GM21619 (cell line): ENCODE data around the gene TBC1D21.

Experiments
- ATAC-seq: cut with Tn5 transposase; IDR thresholded peaks from one replicate; pipeline ENCODE4 v1.9.1; 2021; ENCODE audit not compliant: unreplicated experiment

TBC1D21 gene

GRCh38 chr15:73888224-73889041 is 15.1 kb downstream of the TBC1D21 start:
- ATAC-seq = no peak

DNA sequence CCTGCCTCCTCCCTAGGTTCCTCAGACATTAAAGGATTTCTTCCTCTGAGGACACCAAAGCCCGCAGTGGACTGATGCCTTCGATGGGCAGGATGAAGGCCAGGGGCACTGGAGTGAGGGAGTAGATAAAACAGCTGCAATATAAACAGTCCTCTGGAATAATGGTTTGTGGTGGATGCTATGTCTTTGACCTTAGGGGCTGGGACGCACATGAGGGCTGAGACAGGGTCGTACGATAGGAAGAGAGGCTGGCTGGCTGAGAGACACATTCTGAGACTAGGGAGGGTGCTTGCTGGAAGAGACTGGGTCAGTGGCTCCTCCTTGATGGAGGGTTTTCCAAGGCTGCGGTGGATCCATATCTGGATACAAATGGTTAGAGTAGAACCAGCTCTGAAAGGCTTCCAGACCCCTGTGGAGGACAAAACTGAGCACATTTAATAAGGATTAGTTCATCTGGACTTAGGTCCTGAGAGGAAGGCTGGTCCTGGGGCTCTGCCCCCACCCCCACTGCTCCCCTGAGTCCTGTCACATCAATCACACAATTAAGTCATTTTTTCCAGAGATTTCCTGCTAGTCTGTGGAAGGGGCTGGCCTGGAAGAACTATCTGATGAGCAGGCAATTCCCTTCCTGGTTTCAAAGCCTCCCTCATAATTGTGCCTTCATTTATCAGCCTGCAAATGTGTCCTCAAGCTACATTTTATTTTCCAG is 15.8 kb downstream of the TBC1D21 start:
- ATAC-seq = no peak

- ATAC-seq = no peak
Observed at GRCh38 chr15:73889762-73890124, 16.4 kb downstream of the TBC1D21 start.

- ATAC-seq = no peak
Observed at GRCh38 chr15:73891328-73892315, 18.3 kb downstream of the TBC1D21 start.

DNA sequence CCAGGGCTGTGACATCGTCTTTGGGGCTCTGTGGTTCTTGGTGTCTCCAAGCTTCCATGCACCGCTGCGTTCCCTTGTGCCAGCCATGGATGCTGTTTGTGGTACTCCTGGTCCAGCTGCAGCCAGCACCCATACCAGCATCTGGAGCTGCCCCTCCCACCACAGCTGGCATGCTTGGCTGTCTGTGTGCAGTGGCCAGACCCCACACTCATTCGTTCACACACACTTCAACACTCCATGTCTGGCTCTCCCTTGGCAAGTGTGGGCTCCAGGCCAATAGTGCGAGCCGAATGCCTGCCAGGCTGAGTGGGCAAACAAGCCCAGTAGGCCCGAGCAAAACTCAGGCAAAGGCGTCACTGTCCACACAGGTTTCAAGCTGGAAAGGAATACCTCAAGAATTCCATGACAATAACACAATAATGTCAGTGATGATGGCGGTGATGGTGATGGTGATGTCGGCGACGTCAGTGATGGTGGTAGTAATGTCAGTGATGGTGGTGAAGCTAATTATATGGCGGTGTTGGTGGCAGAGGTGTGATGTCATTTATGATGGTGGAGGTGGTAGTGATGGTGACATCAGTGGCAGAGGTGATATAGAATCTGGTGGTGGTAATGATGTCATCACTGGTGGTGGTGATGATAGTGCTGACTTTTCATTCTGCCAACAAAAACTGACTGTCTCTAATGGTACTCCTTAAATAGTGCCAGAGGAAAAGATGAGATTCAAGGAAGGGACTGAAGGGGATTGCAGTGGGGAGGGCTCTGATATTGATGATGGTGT is 19.3 kb downstream of the TBC1D21 start:
- no peak for ATAC-seq

DNA sequence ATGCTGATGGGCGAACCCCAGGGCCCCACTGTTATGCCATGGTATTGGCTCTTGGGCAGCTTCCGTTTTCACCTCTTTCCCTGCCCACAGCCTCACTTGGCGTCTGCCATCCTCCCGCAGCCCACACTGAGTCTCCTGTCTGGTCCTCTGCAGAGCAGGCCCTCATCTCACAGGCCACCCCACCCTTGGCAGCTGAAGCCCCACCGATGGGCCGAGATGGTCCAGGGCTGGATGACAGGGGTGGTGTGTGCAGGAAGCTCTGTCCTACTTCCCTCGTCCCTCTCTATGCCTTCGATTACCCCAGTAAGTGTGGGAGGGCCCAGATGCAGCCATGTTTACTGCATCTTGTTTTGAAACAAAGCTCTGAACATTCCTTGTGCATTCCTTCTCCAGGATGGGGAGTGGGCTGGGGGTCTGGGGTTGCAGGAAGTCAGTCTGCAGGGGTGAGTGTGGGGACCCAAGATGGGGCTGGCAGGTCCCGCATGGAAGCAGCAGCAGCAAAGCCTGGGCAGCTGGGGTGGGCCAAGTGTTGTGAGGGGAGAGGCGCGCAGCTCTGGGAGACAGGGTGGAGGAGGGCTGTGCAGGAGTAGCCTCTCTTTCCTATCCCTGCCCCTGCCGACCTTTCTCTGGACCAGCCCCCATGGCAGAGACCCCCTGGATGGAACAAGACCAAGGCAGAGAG is 20.9 kb downstream of the TBC1D21 start:
- ATAC-seq = no peak

DNA sequence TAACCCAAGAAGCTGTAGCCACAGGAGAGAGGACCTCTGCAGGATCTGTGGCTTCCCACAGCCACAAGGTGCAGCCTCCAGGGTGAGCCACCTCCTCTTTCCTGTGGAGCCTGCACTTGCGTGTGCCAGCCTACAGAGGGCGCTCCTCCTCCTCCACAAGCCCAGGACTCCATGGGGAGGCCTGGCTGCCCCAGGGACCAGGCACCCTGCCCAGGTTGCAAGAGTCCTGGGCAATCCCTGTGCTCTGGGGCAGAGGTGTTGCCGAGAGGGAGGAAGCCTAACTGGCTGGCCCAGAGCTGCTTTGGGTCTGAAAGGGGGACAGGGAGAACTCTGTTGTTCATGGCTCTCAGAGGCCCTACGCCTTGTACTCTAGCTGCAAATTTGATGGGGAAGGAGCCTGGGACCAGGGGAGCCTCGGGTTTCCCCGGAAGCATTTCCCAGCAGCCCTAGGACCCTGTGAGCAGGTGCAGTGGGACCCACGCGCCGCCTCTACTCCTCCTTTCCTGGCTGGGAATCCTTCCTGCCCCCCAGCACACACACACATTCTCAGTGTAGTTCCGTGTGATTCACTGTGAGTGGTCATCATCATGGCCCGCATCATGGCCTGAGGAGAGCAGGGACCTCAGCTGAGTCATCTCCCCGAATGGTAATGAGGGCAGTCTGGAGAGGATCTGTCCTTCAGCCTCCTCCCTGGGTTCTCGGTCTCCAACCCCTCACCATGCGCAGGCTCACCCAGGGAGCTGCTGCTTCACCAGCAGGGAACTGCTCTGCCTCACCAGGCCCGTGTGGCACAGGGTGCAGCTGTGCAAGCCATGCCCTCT is 24.3 kb downstream of the TBC1D21 start:
- ATAC-seq = no peak

DNA sequence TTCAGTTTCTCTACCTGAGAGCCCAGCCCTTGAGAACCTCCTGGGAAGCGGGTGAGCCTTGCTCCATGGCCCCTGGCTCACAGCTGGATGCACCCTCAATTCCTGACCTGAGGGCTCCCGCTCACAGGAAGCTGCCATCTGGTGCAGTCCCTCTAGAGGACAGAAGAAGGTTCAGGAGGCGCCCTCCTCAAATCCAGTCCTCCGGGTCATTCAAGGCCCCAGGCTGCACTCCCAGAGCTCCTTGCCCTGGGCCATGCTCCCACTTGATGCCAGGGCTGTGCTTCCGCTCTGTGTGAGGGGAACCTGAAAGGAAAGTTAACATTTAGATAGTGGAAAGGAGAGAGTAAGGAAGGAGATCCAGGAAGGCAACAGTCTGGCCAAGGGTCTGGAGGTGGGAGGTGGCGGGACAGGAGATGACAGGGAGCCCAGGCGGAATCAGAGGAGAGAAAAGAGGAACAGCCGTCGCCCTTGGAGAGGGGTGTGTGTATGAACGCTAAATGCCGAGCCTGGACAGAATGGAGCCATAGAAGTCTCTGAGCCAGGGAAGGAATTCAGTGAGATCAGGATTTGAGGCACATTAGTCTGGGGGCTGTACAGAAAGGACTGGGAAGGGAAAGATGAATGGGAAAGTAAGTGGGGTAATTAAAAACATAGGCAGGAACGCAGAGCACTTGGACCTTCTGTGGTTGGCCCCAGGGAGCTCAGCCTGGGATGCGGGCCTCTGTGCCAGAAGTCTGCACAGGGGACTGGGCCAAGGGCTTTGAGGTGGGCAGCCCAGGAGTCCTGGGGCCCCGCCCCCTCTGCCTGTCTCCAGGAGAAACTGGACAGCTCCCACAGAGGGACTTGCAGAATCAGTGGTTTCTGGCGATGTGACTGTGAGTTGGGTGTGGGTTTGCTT is 26.1 kb downstream of the TBC1D21 start:
- no peak for ATAC-seq

- no peak for ATAC-seq
Observed at GRCh38 chr15:73900095-73900712, 26.8 kb downstream of the TBC1D21 start.

DNA sequence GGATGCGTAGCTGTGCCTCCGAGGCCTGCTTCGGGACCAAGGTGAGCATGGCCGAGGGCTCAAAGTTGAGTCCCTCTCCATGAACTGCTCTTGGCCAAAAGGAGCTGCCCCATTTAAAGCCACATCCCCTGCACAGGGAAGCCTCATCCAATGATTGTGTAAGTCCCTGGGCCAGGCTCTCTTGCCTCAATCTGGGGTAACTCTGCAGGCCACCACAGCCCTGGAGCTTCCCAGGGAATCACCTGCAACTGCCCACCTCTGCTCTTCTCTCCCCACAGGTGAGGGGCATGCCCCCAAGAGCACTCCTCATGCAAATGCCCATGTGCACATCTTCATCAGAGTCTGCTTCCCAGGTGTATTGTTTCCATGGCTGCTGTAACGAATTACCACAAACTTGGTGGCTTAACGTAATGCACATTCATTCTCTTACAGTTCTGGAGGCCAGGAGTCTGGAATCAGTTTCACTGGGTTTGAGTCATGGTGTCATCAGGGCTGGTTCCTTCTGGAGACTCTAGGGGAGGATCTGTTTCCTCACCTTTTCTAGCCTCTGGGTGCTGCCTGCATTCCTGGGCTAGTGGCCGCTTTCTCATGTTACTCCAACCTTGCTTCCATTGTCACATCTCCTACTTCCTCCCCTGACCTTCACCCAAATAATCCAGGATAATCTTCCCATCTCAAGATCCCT is 27.9 kb downstream of the TBC1D21 start:
- ATAC-seq = no peak

GRCh38 chr15:73902121-73903020 is 29.0 kb downstream of the TBC1D21 start:
- no peak for ATAC-seq

- ATAC-seq = no peak
Observed at GRCh38 chr15:73904026-73904815, 30.9 kb downstream of the TBC1D21 start.

- ATAC-seq = no peak
Observed at GRCh38 chr15:73905225-73905827, 32.0 kb downstream of the TBC1D21 start.

- no peak for ATAC-seq
Observed at GRCh38 chr15:73906346-73907034, 33.1 kb downstream of the TBC1D21 start.
